ENCODE measurements around the gene GRPEL1. TPM values are rescaled to one million over a fixed set of nuclear protein-coding genes. Genes with fewer than 3 reads are reported as not detected.

GRPEL1 gene
- total and polyA plus RNA-seq, 2 of the 13 experiments (the other 11 are each of a cell fraction or from before 2014, with no cell fraction given) = 32.3 to 141 TPM

DNA sequence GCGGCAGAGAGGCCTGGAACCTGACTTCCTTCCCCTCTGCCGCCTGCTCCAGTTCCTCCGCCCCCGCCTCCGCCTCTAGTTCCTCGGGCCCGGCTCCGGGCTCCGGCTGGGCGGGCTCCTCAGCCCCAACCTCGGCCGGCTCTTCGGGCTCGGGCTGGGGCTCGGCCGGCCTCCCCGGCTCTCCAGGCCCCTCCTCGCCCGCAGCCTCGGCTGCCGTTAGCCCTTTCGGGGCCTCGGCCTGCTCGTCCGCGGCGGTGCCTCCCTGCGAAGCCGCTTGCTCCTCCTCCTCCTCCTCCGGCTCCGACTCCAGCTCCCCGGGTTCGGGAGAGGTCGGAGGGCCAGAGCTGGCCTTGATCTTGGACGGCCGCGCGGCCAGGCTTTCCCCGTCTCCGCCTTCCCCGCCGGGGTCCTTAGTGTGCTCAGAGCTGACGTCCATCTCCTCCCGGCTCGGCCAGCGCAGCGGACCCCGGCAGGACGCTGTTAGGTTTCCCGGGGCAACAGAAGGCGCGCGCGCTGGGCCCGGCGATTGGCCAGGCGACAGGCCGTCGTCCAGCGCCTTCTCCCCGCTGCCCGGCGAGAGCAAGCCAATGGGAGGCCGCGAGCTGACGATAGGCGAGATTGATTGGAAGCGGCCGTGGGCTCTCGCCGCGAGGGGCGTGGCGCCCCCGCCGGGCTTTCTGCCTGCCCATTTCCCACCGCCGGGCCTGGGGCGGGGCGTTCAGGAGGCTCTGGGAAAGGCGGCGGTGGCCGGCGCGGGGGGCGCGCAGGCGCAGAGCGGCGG is 25.2 kb downstream of the GRPEL1 start (continued):
- TF ChIP-seq, protein P1, sequence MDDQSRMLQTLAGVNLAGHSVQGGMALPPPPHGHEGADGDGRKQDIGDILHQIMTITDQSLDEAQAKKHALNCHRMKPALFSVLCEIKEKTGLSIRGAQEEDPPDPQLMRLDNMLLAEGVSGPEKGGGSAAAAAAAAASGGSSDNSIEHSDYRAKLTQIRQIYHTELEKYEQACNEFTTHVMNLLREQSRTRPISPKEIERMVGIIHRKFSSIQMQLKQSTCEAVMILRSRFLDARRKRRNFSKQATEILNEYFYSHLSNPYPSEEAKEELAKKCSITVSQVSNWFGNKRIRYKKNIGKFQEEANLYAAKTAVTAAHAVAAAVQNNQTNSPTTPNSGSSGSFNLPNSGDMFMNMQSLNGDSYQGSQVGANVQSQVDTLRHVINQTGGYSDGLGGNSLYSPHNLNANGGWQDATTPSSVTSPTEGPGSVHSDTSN (CRISPR knock-in tag; IDR thresholded peaks at IDR 0.05; ENCODE audit: borderline replicate concordance) = no peak
- TF ChIP-seq NFE2L2 (IDR thresholded peaks at IDR 0.05; ENCODE audit: low read length) (no peak), ZNF672 (CRISPR knock-in tag; IDR thresholded peaks at IDR 0.05) (no peak), PHF5A (CRISPR knock-in tag; IDR thresholded peaks at IDR 0.05; ENCODE audit: low read depth, unreplicated experiment) (no peak), KDM2A (CRISPR knock-in tag; IDR thresholded peaks at IDR 0.05; ENCODE audit: borderline replicate concordance, low read depth) (peak; percentile 78; the same call in 1 of the 2 replicates), LCORL (IDR thresholded peaks at IDR 0.05) (no peak), LCORL (CRISPR knock-in tag; IDR thresholded peaks at IDR 0.05) (no peak), SETDB1 (CRISPR knock-in tag; IDR thresholded peaks at IDR 0.05; ENCODE audit: borderline replicate concordance) (no peak), ZNF547 (CRISPR knock-in tag; IDR thresholded peaks at IDR 0.05) (no peak), ATM (IDR thresholded peaks at IDR 0.05; ENCODE audit: borderline replicate concordance) (no peak)
- TF ChIP-seq, protein P2, sequence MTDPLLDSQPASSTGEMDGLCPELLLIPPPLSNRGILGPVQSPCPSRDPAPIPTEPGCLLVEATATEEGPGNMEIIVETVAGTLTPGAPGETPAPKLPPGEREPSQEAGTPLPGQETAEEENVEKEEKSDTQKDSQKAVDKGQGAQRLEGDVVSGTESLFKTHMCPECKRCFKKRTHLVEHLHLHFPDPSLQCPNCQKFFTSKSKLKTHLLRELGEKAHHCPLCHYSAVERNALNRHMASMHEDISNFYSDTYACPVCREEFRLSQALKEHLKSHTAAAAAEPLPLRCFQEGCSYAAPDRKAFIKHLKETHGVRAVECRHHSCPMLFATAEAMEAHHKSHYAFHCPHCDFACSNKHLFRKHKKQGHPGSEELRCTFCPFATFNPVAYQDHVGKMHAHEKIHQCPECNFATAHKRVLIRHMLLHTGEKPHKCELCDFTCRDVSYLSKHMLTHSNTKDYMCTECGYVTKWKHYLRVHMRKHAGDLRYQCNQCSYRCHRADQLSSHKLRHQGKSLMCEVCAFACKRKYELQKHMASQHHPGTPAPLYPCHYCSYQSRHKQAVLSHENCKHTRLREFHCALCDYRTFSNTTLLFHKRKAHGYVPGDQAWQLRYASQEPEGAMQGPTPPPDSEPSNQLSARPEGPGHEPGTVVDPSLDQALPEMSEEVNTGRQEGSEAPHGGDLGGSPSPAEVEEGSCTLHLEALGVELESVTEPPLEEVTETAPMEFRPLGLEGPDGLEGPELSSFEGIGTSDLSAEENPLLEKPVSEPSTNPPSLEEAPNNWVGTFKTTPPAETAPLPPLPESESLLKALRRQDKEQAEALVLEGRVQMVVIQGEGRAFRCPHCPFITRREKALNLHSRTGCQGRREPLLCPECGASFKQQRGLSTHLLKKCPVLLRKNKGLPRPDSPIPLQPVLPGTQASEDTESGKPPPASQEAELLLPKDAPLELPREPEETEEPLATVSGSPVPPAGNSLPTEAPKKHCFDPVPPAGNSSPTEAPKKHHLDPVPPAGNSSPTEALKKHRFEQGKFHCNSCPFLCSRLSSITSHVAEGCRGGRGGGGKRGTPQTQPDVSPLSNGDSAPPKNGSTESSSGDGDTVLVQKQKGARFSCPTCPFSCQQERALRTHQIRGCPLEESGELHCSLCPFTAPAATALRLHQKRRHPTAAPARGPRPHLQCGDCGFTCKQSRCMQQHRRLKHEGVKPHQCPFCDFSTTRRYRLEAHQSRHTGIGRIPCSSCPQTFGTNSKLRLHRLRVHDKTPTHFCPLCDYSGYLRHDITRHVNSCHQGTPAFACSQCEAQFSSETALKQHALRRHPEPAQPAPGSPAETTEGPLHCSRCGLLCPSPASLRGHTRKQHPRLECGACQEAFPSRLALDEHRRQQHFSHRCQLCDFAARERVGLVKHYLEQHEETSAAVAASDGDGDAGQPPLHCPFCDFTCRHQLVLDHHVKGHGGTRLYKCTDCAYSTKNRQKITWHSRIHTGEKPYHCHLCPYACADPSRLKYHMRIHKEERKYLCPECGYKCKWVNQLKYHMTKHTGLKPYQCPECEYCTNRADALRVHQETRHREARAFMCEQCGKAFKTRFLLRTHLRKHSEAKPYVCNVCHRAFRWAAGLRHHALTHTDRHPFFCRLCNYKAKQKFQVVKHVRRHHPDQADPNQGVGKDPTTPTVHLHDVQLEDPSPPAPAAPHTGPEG (CRISPR knock-in tag; IDR thresholded peaks at IDR 0.05) = no peak
- TF ChIP-seq, protein P3, sequence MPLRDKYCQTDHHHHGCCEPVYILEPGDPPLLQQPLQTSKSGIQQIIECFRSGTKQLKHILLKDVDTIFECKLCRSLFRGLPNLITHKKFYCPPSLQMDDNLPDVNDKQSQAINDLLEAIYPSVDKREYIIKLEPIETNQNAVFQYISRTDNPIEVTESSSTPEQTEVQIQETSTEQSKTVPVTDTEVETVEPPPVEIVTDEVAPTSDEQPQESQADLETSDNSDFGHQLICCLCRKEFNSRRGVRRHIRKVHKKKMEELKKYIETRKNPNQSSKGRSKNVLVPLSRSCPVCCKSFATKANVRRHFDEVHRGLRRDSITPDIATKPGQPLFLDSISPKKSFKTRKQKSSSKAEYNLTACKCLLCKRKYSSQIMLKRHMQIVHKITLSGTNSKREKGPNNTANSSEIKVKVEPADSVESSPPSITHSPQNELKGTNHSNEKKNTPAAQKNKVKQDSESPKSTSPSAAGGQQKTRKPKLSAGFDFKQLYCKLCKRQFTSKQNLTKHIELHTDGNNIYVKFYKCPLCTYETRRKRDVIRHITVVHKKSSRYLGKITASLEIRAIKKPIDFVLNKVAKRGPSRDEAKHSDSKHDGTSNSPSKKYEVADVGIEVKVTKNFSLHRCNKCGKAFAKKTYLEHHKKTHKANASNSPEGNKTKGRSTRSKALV (CRISPR knock-in tag; IDR thresholded peaks at IDR 0.05) = no peak
- TF ChIP-seq, protein P4, sequence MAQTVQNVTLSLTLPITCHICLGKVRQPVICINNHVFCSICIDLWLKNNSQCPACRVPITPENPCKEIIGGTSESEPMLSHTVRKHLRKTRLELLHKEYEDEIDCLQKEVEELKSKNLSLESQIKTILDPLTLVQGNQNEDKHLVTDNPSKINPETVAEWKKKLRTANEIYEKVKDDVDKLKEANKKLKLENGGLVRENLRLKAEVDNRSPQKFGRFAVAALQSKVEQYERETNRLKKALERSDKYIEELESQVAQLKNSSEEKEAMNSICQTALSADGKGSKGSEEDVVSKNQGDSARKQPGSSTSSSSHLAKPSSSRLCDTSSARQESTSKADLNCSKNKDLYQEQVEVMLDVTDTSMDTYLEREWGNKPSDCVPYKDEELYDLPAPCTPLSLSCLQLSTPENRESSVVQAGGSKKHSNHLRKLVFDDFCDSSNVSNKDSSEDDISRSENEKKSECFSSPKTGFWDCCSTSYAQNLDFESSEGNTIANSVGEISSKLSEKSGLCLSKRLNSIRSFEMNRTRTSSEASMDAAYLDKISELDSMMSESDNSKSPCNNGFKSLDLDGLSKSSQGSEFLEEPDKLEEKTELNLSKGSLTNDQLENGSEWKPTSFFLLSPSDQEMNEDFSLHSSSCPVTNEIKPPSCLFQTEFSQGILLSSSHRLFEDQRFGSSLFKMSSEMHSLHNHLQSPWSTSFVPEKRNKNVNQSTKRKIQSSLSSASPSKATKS (CRISPR knock-in tag; IDR thresholded peaks at IDR 0.05) = no peak

Measured in HepG2 (cell line).